Testis (tissue), 2 donors: ENCODE measurements around the gene PTPRK.

Source experiments
- CTCF ChIP-seq, 3 experiments: fragments of 450-650 bp in 2 of 3; fragments of 200-600 bp in 1 of 3; sonication (generic) in 1 of 3; IDR thresholded peaks; one replicate each; pipeline ENCODE4 v1.5.1; 2016 to 2019; ENCODE audit warnings: antibody characterized with exemption in 3 of 3, mild to moderate bottlenecking in 2 of 3, moderate library complexity in 1 of 3
- POLR2A ChIP-seq: fragments of 450-650 bp; IDR thresholded peaks from one replicate; pipeline ENCODE4 v1.6.1; 2017; ENCODE audit warnings: antibody characterized with exemption, mild to moderate bottlenecking, moderate library complexity

- TF ChIP-seq CTCF (IDR thresholded peaks at IDR 0.05), result no peak
- TF ChIP-seq POLR2A, result no peak
Observed at GRCh38 chr6:128046033-128046432, 474.4 kb downstream of the PTPRK start.
